Thoracic aorta (tissue), 2 donors: ENCODE results near the gene TENM3. TPM values are rescaled to one million over a fixed set of nuclear protein-coding genes. Genes with fewer than 3 reads are reported as not detected.

Experiments
- ATAC-seq: fragments of 150-250 bp; one replicate; pipeline ENCODE4 v1.8.0; 2017; ENCODE audit warnings: low read depth; ENCODE audit not compliant: insufficient number of reproducible peaks, low FRiP score
- DNase-seq: peaks from one replicate; pipeline ENCODE4 v3.0.0-alpha.2; 2020; ENCODE audit warnings: low spot score
- H3K27ac ChIP-seq, 2 donors: fragments of 200-600 bp; sonication (generic); 1 replicate in 1 of 2; 2 replicates in 1 of 2; pipeline ENCODE4 v1.5.1; 2016; ENCODE audit warnings: mild to moderate bottlenecking in 2 of 2, moderate library complexity in 2 of 2
- H3K27me3 ChIP-seq: fragments of 200-600 bp; sonication (generic); replicated peaks from 2 replicates; pipeline ENCODE4 v1.6.0; 2016; ENCODE audit warnings: mild to moderate bottlenecking; ENCODE audit not compliant: insufficient read depth
- H3K36me3 ChIP-seq: fragments of 200-600 bp; sonication (generic); one replicate; pipeline ENCODE4 v1.5.1; 2016
- H3K4me1 ChIP-seq, 2 donors: fragments of 200-600 bp; sonication (generic); 1 replicate in 1 of 2; 2 replicates in 1 of 2; pipeline versions ENCODE4 v1.5.1 to v1.6.0; 2016; ENCODE audit warnings: low read depth in 2 of 2, mild to moderate bottlenecking in 1 of 2; ENCODE audit not compliant: control insufficient read depth in 1 of 2
- H3K4me3 ChIP-seq: fragments of 200-600 bp; sonication (generic); 2 replicates; pipeline ENCODE4 v1.5.1; 2016; ENCODE audit warnings: mild to moderate bottlenecking
- H3K9me3 ChIP-seq: fragments of 200-600 bp; sonication (generic); 2 replicates; pipeline ENCODE4 v1.5.1; 2016
- CTCF ChIP-seq: fragments of 200-600 bp; sonication (generic); IDR thresholded peaks from one replicate; pipeline ENCODE4 v1.5.1; 2019; ENCODE audit warnings: antibody characterized with exemption
- total RNA-seq, 2 donors: library from RNA; depleted of rRNA; stranded (reverse); fragments of >200 nt; gene quantifications; one replicate each; pipeline versions ENCODE4 v1.1.0 to v1.2.3, GENCODE V29; 2016

The TENM3 gene
- total RNA-seq, 2 donors from 2014 or later: 0.68 to 8.0 TPM

DNA sequence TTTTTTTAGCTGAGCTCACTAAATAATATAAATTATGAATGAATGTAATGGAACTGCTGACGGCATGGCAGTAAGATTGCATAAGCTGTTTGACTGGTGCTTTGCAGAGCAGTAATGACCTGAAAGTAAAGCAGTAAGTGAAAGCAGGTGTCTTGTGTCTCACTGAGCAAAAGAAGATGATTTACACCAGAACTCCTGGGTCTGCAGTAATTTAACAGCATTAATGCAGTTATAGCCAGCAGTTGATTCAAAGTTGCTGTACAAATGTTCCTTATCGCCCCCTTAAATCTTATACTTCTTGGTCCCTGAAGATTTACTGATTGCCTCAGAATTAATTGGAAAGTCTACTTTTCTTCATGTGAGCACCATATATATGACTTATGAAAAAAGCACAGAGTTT is 486.3 kb downstream of the TENM3 start:
- H3K9me3 ChIP-seq: no peaks in the 10 kb centered on the region
- H3K27me3 ChIP-seq: no peaks in the 10 kb centered on the region
- no peaks in the 10 kb centered on the region for H3K36me3 ChIP-seq
- TF ChIP-seq CTCF: no peak
- H3K4me1 ChIP-seq: no peaks in the 10 kb centered on the region
- DNase-seq: no peak
- ATAC-seq: no peak
- no peak overlapping the region for H3K4me3 ChIP-seq
- no peak overlapping the region for H3K27ac ChIP-seq

- ATAC-seq: no peak
- Histone ChIP-seq H3K27ac (no peak overlapping the region), H3K9me3 (no peaks in the 10 kb centered on the region), H3K27me3 (no peaks in the 10 kb centered on the region), H3K4me1 (no peaks in the 10 kb centered on the region), H3K36me3 (no peaks in the 10 kb centered on the region), H3K4me3 (no peak overlapping the region)
- no peak for DNase-seq
- TF ChIP-seq CTCF: no peak
These were observed 487.6 kb downstream of the TENM3 start for GRCh38 chr4:182730791-182731190.

DNA sequence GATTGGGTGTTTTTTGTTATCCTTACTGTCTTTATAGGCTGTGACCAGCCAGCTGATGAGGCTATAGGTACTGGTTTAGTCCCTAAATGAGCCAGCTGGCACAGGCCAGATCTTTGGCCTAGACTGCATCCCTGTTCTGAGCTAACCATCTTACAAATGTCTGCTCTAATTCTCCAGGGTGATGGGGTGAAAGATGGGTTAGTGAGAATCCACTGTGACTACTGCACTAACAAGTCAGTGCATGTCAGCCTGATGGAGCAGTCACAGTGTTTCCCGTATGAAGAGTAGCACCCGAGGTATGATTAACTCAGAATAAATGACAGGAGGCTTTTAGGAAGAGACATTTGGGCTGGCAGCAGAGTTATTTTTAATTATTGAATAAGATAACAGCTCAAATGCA is 493.0 kb downstream of the TENM3 start:
- no peak overlapping the region for H3K27ac ChIP-seq
- no peaks in the 10 kb centered on the region for H3K9me3 ChIP-seq
- H3K4me3 ChIP-seq: no peak overlapping the region
- DNase-seq: no peak
- ATAC-seq: no peak
- TF ChIP-seq CTCF: no peak
- no peaks in the 10 kb centered on the region for H3K36me3 ChIP-seq
- H3K4me1 ChIP-seq: no peaks in the 10 kb centered on the region
- H3K27me3 ChIP-seq: no peaks in the 10 kb centered on the region

DNA sequence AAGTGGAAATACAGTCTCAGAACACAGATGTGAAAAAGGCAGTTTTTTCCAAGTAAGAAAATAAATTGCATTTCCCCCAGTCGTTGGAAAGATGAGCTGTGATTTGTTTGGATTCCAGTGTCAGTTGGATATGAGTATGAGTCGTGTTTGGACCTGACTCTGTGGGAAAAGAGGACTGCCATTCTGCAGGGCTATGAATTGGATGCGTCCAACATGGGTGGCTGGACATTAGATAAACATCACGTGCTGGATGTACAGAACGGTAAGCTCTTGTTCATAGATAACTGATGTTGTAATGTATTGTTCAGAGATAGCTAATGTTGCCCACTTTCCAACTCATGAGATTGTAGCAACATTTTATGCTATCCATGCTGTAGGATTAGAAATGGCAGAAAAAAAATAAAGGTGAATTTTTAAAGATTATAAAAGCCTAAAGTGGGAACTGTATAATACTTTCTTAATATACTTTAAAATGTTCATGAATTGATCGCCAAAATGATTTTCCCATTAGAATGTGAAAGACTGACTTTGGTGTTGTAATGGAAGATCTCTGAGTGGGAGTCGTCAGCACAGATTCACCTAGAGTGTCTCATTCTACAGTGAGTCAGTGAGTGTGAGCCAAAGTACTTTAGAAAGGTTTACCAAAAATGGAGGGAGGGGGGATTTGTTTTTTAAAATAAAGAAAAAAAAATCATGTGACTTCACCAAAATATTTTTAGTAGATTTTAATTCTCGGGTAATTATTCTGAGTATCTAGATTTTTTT is 495.3 kb downstream of the TENM3 start:
- Histone ChIP-seq H3K27ac (no peak overlapping the region), H3K4me1 (no peaks in the 10 kb centered on the region)
- ATAC-seq: no peak

DNA sequence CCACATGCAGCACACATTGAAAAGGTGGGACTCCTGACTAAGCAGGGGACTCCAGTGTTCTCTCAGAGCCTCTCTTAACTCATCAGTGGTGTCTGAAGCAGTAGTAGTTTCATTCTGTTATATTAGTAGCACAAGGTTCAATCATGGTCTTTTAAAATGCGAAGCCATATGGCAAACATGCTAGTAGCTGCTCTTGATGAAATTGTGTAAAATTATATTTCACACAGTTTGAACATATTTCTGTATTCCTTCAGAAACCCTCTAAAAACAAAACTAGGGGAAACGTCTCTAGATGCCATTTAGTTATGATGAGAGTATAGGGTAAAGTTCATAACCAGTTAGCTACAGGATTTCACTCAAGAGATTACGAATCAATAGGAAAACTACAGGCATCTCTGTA is 497.1 kb downstream of the TENM3 start:
- no peak overlapping the region for H3K4me3 ChIP-seq
- no peak overlapping the region for H3K27ac ChIP-seq
- no peaks in the 10 kb centered on the region for H3K4me1 ChIP-seq
- H3K36me3 ChIP-seq: no peaks in the 10 kb centered on the region
- no peaks in the 10 kb centered on the region for H3K9me3 ChIP-seq
- ATAC-seq (no peak), DNase-seq (no peak)
- no peaks in the 10 kb centered on the region for H3K27me3 ChIP-seq
- TF ChIP-seq CTCF: no peak

More for the DNA sequence above, 495.3 kb downstream of the TENM3 start:
- no peaks in the 10 kb centered on the region for H3K27me3 ChIP-seq
- DNase-seq: no peak
- H3K4me3 ChIP-seq: no peak overlapping the region
- H3K9me3 ChIP-seq: no peaks in the 10 kb centered on the region
- no peaks in the 10 kb centered on the region for H3K36me3 ChIP-seq
- TF ChIP-seq CTCF: no peak
